Measurements from ENCODE around the gene ZNF414. TPM values are rescaled to one million over a fixed set of nuclear protein-coding genes. Genes with fewer than 3 reads are reported as not detected.

ZNF414 gene
- total RNA-seq, 1 donor from 2014 or later: 10.4 TPM

DNA sequence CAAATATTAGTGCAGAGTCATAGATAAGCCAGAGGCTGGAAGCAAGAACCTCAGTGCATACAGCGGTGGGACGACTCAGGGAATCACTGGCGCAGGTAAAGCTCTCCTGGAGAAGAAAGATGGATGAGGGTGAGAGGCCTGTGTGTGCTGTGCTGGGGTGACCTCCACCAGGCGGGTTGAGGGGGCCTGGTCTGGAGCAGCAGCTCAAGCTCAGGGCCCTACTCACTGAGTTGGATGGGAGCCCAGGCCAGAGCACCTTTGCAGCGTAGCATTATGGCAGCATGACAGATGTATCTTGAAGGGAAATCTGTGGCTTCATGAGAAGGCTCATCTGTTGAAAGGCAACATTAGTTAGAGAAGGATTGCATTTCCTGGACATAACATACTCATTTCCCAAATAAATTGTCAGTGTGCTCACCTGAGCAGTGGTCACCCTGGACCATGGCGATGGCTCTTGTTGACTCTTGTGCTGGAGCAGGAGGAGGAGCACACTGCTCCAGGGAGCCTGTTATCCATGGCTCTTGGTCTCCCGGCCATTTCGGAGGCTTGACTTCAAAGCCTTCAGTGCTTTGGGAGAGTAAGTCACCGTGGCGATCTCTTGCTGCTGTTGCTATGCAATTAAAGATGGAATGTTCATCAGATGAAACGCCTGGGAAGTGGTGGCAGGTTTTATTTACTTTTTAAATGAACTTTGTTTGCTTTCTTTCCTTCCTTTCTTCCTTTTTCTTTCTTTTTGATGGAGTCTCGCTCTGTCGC, 44.2 kb downstream of the ZNF414 start:
- no peak for DNase-seq (ENCODE audit: low read depth)
- TF ChIP-seq, protein P1, sequence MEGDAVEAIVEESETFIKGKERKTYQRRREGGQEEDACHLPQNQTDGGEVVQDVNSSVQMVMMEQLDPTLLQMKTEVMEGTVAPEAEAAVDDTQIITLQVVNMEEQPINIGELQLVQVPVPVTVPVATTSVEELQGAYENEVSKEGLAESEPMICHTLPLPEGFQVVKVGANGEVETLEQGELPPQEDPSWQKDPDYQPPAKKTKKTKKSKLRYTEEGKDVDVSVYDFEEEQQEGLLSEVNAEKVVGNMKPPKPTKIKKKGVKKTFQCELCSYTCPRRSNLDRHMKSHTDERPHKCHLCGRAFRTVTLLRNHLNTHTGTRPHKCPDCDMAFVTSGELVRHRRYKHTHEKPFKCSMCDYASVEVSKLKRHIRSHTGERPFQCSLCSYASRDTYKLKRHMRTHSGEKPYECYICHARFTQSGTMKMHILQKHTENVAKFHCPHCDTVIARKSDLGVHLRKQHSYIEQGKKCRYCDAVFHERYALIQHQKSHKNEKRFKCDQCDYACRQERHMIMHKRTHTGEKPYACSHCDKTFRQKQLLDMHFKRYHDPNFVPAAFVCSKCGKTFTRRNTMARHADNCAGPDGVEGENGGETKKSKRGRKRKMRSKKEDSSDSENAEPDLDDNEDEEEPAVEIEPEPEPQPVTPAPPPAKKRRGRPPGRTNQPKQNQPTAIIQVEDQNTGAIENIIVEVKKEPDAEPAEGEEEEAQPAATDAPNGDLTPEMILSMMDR (conservative IDR thresholded peaks at IDR 0.05; ENCODE audit: low read depth, low read length): no peak

DNA sequence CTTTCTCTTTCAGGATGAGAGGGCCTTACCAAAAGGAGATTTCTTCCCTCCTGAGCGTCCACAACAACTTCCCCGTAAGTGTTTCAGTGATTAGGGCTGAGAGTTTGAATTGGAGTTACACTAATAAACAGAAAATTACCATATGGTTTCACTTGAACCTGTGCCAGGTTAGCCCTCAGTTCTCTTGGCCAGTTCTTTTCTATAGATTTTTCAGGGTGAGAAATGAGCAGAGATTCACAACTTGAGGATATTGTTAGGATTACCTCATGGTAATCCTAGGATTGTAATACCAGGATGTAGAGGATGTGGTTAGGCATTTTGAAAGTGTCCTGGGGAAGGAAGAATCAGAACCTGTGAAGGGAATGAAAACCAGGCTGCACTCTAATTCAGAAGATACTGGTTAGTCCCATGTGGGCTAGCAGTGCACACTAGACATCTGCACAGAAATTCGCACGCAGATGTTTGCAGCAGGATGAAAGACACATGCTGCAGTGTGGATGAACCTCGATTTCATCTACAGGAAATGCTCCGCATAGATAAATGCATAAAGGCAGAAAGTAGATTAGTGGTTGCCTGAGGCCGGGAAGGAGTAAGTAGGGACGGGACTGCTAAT, 45.1 kb downstream of the ZNF414 start:
- TF ChIP-seq, protein P1 (conservative IDR thresholded peaks at IDR 0.05; ENCODE audit: low read depth, low read length): no peak
- H3K4me3 ChIP-seq (ENCODE audit: low read depth, low read length): no peak overlapping the region
- DNase-seq (ENCODE audit: low read depth): no peak

More for the DNA sequence above, 44.2 kb downstream of the ZNF414 start:
- H3K4me3 ChIP-seq (ENCODE audit: low read depth, low read length): no peak overlapping the region

DNA sequence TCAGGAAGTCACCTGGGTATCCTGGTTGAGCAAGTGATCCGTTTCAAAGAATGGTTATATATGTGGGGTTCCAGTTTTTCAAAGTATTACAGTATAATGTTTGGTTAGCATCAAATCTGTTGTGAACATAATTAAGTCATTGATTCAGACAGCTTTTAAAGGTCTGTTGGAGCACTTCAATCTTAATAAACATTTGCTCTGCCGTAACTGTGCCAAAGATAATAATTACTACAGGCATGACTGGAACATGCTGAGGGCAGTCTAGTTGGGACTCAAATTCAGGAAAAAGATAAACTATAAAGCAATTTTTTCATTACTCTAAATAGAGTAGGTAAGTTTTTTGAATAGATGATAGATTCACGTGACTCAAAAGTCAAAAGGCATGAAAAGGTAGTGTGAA, 45.8 kb downstream of the ZNF414 start:
- no peak overlapping the region for H3K4me3 ChIP-seq (ENCODE audit: low read depth, low read length)
- DNase-seq (ENCODE audit: low read depth): no peak
- TF ChIP-seq, protein P1 (conservative IDR thresholded peaks at IDR 0.05; ENCODE audit: low read depth, low read length): no peak

- no peak for DNase-seq (ENCODE audit: low read depth)
- no peak overlapping the region for H3K4me3 ChIP-seq (ENCODE audit: low read depth, low read length)
- TF ChIP-seq, protein P1 (conservative IDR thresholded peaks at IDR 0.05; ENCODE audit: low read depth, low read length): no peak
Observed at GRCh38 chr19:8466018-8466417, 47.9 kb downstream of the ZNF414 start.

GRCh38 chr19:8463365-8463764, 50.6 kb downstream of the ZNF414 start:
- TF ChIP-seq, protein P1 (conservative IDR thresholded peaks at IDR 0.05; ENCODE audit: low read depth, low read length): no peak
- H3K4me3 ChIP-seq (ENCODE audit: low read depth, low read length): no peak overlapping the region
- DNase-seq (ENCODE audit: low read depth): no peak

- TF ChIP-seq, protein P1 (conservative IDR thresholded peaks at IDR 0.05; ENCODE audit: low read depth, low read length): no peak
- no peak overlapping the region for H3K4me3 ChIP-seq (ENCODE audit: low read depth, low read length)
- no peak for DNase-seq (ENCODE audit: low read depth)
Observed at GRCh38 chr19:8462571-8462970, 51.4 kb downstream of the ZNF414 start.
